ENCODE data around the gene SLC12A5. TPM values are rescaled to one million over a fixed set of nuclear protein-coding genes. Genes with fewer than 3 reads are reported as not detected.

The SLC12A5 gene
- total RNA-seq, 2 donors from 2014 or later = not detected

DNA sequence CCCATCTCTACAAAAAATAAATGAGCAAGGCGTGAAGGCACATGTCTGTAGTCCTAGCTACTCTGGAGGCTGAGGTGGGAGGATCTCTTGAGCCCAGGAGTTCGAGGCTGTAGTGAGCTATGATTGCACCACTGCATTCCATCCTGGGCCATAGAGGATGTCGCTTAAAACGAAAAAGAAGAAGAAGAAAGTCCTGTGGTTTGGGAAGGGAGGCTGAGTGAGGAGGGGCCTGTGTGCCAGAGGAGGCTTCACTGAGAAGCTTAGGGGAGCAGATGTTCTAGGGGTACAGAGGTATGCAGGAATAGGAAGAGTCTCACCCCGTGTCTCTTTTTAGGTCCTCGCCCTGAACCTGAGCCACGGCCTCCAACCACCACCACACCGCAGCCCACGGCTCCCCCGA is 16.1 kb upstream of the SLC12A5 start:
- Histone ChIP-seq H3K4me3 (no peak overlapping the region), H3K9me3 (no peaks in the 10 kb centered on the region), H3K27ac (no peak overlapping the region), H3K36me3 (no peaks in the 10 kb centered on the region), H3K4me1 (ENCODE audit: control insufficient read depth in 1 of 2, low read depth in 2 of 2) (peaks cover 5 to 11% of the 10 kb centered on the region in 2 donors), H3K27me3 (replicated peaks; ENCODE audit: insufficient read depth) (peaks cover 31% of the 10 kb centered on the region)
- ATAC-seq (ENCODE audit: insufficient number of reproducible peaks, low FRiP score, low read depth) (no peak), DNase-seq (ENCODE audit: low spot score) (no peak)
- TF ChIP-seq, protein P1, sequence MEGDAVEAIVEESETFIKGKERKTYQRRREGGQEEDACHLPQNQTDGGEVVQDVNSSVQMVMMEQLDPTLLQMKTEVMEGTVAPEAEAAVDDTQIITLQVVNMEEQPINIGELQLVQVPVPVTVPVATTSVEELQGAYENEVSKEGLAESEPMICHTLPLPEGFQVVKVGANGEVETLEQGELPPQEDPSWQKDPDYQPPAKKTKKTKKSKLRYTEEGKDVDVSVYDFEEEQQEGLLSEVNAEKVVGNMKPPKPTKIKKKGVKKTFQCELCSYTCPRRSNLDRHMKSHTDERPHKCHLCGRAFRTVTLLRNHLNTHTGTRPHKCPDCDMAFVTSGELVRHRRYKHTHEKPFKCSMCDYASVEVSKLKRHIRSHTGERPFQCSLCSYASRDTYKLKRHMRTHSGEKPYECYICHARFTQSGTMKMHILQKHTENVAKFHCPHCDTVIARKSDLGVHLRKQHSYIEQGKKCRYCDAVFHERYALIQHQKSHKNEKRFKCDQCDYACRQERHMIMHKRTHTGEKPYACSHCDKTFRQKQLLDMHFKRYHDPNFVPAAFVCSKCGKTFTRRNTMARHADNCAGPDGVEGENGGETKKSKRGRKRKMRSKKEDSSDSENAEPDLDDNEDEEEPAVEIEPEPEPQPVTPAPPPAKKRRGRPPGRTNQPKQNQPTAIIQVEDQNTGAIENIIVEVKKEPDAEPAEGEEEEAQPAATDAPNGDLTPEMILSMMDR (IDR thresholded peaks at IDR 0.05) = no peak

DNA sequence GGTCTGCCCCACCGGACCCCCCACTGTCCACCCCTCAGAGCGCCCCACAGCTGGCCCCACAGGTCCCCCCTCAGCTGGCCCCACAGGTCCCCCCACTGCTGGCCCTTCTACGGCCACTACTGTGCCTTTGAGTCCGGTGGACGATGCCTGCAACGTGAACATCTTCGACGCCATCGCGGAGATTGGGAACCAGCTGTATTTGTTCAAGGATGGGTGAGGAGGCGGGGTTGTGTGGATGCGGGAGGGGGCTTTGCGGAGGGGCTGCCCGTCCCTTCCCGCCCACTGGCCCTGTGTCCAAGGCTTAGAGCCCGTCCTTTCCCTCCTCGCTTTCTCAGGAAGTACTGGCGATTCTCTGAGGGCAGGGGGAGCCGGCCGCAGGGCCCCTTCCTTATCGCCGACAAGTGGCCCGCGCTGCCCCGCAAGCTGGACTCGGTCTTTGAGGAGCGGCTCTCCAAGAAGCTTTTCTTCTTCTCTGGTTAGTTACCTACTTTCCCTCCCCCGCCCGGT is 15.6 kb upstream of the SLC12A5 start:
- ATAC-seq (ENCODE audit: insufficient number of reproducible peaks, low FRiP score, low read depth) = no peak
- Histone ChIP-seq H3K4me3 (peak overlapping the region; percentile 58), H3K9me3 (no peaks in the 10 kb centered on the region), H3K36me3 (no peaks in the 10 kb centered on the region), H3K4me1 (ENCODE audit: control insufficient read depth in 1 of 2, low read depth in 2 of 2) (peaks cover 5 to 11% of the 10 kb centered on the region in 2 donors), H3K27ac (no peak overlapping the region), H3K27me3 (replicated peaks; ENCODE audit: insufficient read depth) (peaks cover 31% of the 10 kb centered on the region)
- TF ChIP-seq, protein P1 (IDR thresholded peaks at IDR 0.05) = no peak
- DNase-seq (ENCODE audit: low spot score) = no peak

DNA sequence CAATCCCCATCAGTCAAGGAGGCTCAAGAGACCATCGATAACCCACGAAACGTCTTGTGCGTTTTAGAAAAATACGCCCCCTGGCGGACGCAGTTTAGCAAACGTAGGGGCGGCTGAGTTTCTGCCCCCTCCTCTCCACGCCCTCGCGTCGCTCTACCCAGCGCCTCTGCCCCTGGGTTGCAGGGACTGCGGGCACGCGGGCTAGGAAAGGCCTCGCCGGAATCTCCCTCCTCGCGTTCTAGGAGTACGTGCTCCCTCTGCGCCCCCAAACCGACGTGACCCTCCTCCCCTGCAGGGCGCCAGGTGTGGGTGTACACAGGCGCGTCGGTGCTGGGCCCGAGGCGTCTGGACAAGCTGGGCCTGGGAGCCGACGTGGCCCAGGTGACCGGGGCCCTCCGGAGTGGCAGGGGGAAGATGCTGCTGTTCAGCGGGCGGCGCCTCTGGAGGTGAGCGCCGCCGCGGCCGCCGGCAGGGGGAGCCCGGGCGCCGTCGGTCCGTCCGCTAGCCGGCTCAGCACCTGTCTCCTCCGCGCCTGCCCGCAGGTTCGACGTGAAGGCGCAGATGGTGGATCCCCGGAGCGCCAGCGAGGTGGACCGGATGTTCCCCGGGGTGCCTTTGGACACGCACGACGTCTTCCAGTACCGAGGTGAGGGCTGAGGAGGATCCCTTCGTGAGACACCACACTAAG is 15.0 kb upstream of the SLC12A5 start:
- TF ChIP-seq, protein P1 (IDR thresholded peaks at IDR 0.05) = peak; percentile 80
- peak overlapping the region; percentile 58 for H3K4me3 ChIP-seq

DNA sequence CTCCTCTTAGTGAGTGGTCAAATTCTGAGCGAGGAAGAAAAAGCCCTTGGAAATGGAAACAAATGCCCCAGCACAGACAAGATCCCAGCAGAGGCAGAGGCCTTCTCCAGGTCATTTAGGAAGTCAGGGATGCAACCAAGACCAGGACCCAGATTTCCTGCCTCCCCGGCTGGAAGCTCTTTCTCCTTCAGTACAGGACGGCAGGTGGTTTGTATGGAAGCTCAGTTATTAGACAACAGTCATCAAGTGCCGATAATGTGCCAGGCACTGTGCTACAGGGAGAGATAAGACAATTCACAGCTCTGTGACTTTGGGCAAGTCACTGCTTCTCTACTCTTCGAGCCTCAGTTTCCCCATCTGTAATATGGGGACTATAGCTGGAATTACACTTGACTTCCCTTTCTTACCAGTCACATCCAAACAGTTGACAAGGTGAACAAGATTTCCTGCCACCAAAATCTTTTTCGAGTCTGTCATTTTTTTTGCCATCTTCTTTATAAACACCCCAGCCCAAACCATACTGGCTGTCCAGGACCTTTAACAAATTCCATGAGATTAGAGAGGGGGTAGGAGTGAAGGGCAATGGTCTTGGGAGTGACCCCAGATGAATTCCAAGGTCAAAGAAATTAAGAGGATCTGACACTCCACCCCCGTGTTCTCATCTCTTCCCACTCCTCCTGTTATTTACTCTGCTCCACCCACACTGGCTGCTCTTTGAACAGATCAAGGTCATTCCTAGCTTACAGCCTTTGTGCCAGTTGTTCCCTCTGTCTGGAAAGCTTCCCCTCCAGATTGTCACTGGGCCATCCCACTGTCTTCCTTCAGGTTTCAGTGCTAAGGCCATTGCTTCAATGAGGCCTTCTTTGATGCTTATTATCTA is 14.3 kb upstream of the SLC12A5 start:
- H3K27me3 ChIP-seq (replicated peaks; ENCODE audit: insufficient read depth) = peaks cover 31% of the 10 kb centered on the region
- no peak for ATAC-seq (ENCODE audit: insufficient number of reproducible peaks, low FRiP score, low read depth)

More for the DNA sequence above, 15.0 kb upstream of the SLC12A5 start:
- Histone ChIP-seq H3K27ac (no peak overlapping the region), H3K36me3 (no peaks in the 10 kb centered on the region), H3K4me1 (ENCODE audit: control insufficient read depth in 1 of 2, low read depth in 2 of 2) (peaks cover 5 to 11% of the 10 kb centered on the region in 2 donors), H3K27me3 (replicated peaks; ENCODE audit: insufficient read depth) (peaks cover 31% of the 10 kb centered on the region), H3K9me3 (no peaks in the 10 kb centered on the region)
- ATAC-seq (ENCODE audit: insufficient number of reproducible peaks, low FRiP score, low read depth) (no peak), DNase-seq (ENCODE audit: low spot score) (no peak)

More for the DNA sequence above, 14.3 kb upstream of the SLC12A5 start:
- no peak for DNase-seq (ENCODE audit: low spot score)
- H3K9me3 ChIP-seq = no peaks in the 10 kb centered on the region
- no peak overlapping the region for H3K27ac ChIP-seq
- peaks cover 5 to 11% of the 10 kb centered on the region in 2 donors for H3K4me1 ChIP-seq (ENCODE audit: control insufficient read depth in 1 of 2, low read depth in 2 of 2)
- TF ChIP-seq, protein P1 (IDR thresholded peaks at IDR 0.05) = no peak
- H3K4me3 ChIP-seq = no peak overlapping the region
- H3K36me3 ChIP-seq = no peaks in the 10 kb centered on the region

Measured in thoracic aorta (tissue), 2 donors.